Thyroid gland (tissue), 4 donors: ENCODE data around the gene OR52E4.
A peak's percentile ranks its signal among the peaks of the same experiment; 100 is the strongest.

ENCODE experiments used
- CTCF ChIP-seq, 6 experiments: fragments of 200-600 bp in 3 of 6; fragments of 450-650 bp in 3 of 6; sonication (generic) in 3 of 6; IDR thresholded peaks; one replicate each; pipeline ENCODE4 v1.5.1; 2016 to 2019; ENCODE audit warnings: antibody characterized with exemption in 6 of 6, mild to moderate bottlenecking in 2 of 6, inconsistent platforms in 1 of 6, moderate library complexity in 1 of 6
- POLR2A ChIP-seq, 2 donors: fragments of 450-650 bp; IDR thresholded peaks; one replicate each; pipeline ENCODE4 v1.6.1; 2017; ENCODE audit warnings: antibody characterized with exemption in 2 of 2, mild to moderate bottlenecking in 2 of 2, moderate library complexity in 1 of 2

DNA sequence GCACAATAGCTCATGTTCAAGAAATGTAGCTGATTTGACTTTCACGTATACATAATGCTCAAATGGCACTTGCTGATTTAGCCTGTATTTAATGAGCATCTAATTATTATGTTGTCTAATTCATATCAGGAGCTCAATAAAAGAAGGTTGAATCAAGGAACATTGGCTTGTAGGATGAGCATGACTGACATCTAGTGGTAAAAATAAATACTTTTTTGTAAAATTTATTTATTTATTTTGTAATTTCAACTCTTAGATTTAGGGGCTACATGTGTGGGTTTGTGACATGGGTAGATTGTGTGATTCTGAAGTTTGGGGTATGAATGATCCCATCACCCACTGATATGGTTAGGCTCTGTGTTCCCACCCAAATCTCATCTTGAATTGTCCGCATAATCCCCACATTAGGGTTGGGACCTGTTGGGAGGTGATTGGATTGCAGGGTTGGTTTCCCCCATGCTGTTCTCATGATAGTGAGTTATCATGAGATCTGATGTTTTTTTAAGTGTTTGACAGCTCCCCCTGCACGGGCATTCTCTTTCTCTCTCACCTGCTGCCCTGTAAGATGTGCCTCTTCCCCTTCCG is 10.9 kb downstream of the OR52E4 start:
- TF ChIP-seq CTCF (IDR thresholded peaks at IDR 0.05) (peak in 4 of 6 experiments; percentile 14 to 54 (median 26)), POLR2A (IDR thresholded peaks at IDR 0.05) (no peak)
